ENCODE measurements around the gene ACVRL1. TPM values are rescaled to one million over a fixed set of nuclear protein-coding genes. Genes with fewer than 3 reads are reported as not detected.

ACVRL1 gene
- total RNA-seq, 1 experiment from 2014 or later, result not detected

DNA sequence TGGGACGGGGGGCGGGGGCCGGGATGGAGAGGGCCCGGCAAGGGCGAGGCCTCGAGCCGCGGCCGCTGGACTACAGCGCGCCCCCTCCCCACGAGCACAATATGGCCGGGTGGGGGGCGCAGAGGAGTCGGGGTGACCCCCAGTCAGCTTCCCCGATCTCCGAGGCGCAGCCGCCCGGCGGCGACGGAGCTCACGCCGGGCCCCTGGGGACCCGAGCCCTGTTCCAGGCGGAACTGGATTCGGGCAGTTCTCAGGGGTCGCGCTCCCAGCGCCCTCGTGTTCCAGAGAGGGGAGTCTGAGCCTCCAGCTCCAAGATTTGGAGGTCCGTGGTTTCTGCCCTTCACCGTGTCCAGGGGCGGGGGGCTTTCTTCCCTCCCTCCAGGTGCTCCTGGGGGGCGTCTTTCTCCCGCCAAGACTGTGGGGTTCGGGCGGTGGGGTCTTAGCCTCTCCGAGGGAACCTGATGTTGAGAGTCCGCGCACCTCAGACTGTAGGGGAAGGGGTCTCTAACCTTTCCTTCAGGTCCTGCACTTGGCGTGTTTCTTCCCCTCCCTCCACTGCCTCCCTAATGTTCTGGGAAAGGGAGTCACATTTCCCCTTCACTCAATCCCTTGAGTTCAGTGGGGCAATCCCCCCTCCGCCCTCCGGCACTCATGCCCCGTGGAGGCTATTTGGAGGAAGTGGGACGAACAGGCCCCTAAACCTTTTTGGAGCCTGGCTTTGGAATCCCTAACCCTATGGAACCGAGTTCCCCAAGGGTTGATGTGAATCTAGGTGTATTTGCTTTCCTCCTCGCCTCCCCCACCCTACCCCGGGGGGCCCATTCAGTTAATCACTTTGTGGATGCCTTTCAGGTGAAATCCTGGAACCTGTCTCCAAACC lies 44.8 kb downstream of the ACVRL1 start:
- Histone ChIP-seq H3K4ac (ENCODE audit: low read depth, low read length) (no peak overlapping the region), H2BK20ac (ENCODE audit: low read depth, low read length, poor library complexity, severe bottlenecking) (no peak overlapping the region), H2BK5ac (ENCODE audit: insufficient read length, low read length) (no peak overlapping the region), H4K8ac (replicated peaks; ENCODE audit: insufficient read length, low read depth, low read length) (no peak overlapping the region), H2AFZ (ENCODE audit: low read length) (no peak overlapping the region), H3K9me3 (ENCODE audit: control insufficient read depth, low read depth, low read length) (no peaks in the 10 kb centered on the region), H2BK120ac (ENCODE audit: low read depth, low read length, poor library complexity, severe bottlenecking) (no peak overlapping the region), H3K4me2 (ENCODE audit: insufficient read depth, insufficient read length, low read length) (peak overlapping the region; percentile 73), H3K23me2 (ENCODE audit: insufficient read length, low read depth, low read length, poor library complexity, severe bottlenecking) (peaks cover 12% of the 10 kb centered on the region), H2AK5ac (ENCODE audit: insufficient read length, low read length) (no peak overlapping the region), H3K79me1 (ENCODE audit: insufficient read depth, low read depth, low read length, poor library complexity, severe bottlenecking) (no peaks in the 10 kb centered on the region), H4K20me1 (ENCODE audit: control insufficient read depth, insufficient read depth, insufficient read length) (no peaks in the 10 kb centered on the region), H3T11ph (ENCODE audit: low read length) (no peak overlapping the region), H3K9ac (ENCODE audit: extremely low read depth, insufficient read length, low read length) (peak overlapping the region; percentile 67), H3K4me1 (ENCODE audit: insufficient read depth, low read length) (no peaks in the 10 kb centered on the region), H2BK12ac (ENCODE audit: insufficient read length, low read depth, low read length) (no peak overlapping the region), H2BK15ac (ENCODE audit: low read depth, low read length) (no peak overlapping the region), H4K5ac (ENCODE audit: insufficient read length, low read depth, low read length) (no peak overlapping the region), H3K18ac (ENCODE audit: insufficient read length, low read depth, low read length) (peak overlapping the region; percentile 86), H3K56ac (ENCODE audit: insufficient read length, low read depth, low read length) (no peak overlapping the region), H3K27ac (ENCODE audit: insufficient read length, low read depth, low read length) (no peak overlapping the region), H3K23ac (ENCODE audit: insufficient read length, low read depth, low read length) (no peak overlapping the region), H3K27me3 (ENCODE audit: insufficient read depth, low read length) (peaks cover 24% of the 10 kb centered on the region; the same call in 1 of the 2 replicates), H4K91ac (ENCODE audit: insufficient read length, low read depth, low read length) (no peak overlapping the region), H3K79me2 (ENCODE audit: insufficient read depth, low read length) (0 out of 2 replicates have a peak, but pooled peaks cover 3% of the 10 kb centered on the region), H3K14ac (ENCODE audit: insufficient read depth, low read length) (peak overlapping the region; percentile 94)
- H3K27ac Mint-ChIP-seq, result peak overlapping the region in 1 of 3 experiments; percentile 89; a peak in 1 of 7 replicates
- H3K36me3 Mint-ChIP-seq (ENCODE audit: insufficient read depth in 1 of 3, low read depth in 3 of 3), result no peaks in the 10 kb centered on the region; a peak in 2 of 7 replicates
- WGBS (ENCODE audit: extremely low coverage, insufficient read length, low lambda C conversion rate), result no CpG with 5 or more reads among the region's 50 CpGs
- H3K9me3 Mint-ChIP-seq, result no peaks in the 10 kb centered on the region
- H3K4me1 Mint-ChIP-seq, result peaks cover 11 to 20% of the 10 kb centered on the region in 2 experiments
- TF ChIP-seq, protein P1, sequence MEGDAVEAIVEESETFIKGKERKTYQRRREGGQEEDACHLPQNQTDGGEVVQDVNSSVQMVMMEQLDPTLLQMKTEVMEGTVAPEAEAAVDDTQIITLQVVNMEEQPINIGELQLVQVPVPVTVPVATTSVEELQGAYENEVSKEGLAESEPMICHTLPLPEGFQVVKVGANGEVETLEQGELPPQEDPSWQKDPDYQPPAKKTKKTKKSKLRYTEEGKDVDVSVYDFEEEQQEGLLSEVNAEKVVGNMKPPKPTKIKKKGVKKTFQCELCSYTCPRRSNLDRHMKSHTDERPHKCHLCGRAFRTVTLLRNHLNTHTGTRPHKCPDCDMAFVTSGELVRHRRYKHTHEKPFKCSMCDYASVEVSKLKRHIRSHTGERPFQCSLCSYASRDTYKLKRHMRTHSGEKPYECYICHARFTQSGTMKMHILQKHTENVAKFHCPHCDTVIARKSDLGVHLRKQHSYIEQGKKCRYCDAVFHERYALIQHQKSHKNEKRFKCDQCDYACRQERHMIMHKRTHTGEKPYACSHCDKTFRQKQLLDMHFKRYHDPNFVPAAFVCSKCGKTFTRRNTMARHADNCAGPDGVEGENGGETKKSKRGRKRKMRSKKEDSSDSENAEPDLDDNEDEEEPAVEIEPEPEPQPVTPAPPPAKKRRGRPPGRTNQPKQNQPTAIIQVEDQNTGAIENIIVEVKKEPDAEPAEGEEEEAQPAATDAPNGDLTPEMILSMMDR (conservative IDR thresholded peaks at IDR 0.05), result no peak
- DNase-seq, result peak; percentile 61
- peak overlapping the region; percentile 74 to 89 for H3K4me3 Mint-ChIP-seq
- H3K27me3 Mint-ChIP-seq (ENCODE audit: low read depth), result peaks cover 58% of the 10 kb centered on the region
